Activated naive CD4-positive, alpha-beta T cell treated with anti-CD3 and anti-CD28 coated beads, Interleukin-2, amount 50 U/mL, for 24 hours (primary cell): ENCODE measurements around the gene RASAL2.
"Not testable (repeated sequence)": the region's sequence is repeated elsewhere in the genome, so short reads cannot be mapped to it uniquely, and the experiment has no call there.

Experiments used
- H3K27ac Mint-ChIP-seq: one replicate; pipeline ENCODE4 v1.8.0; 2021; ENCODE audit warnings: mild to moderate bottlenecking, mixed read lengths
- H3K27me3 Mint-ChIP-seq: one replicate; pipeline ENCODE4 v1.8.0; 2021; ENCODE audit warnings: mixed read lengths
- H3K36me3 Mint-ChIP-seq: one replicate; pipeline ENCODE4 v1.8.0; 2021; ENCODE audit warnings: mixed read lengths
- H3K4me1 Mint-ChIP-seq: one replicate; pipeline ENCODE4 v1.8.0; 2021; ENCODE audit warnings: mixed read lengths
- H3K4me3 Mint-ChIP-seq: one replicate; pipeline ENCODE4 v1.8.0; 2021; ENCODE audit warnings: mild to moderate bottlenecking, mixed read lengths
- H3K9me3 Mint-ChIP-seq: one replicate; pipeline ENCODE4 v1.8.0; 2021; ENCODE audit warnings: mixed read lengths

The RASAL2 gene

GRCh38 chr1:178362747-178363146 lies 268.8 kb downstream of the RASAL2 start:
- peaks cover 5% of the 10 kb centered on the region for H3K27me3 Mint-ChIP-seq
- no peak overlapping the region for H3K27ac Mint-ChIP-seq
- H3K9me3 Mint-ChIP-seq = no peaks in the 10 kb centered on the region
- H3K4me1 Mint-ChIP-seq = no peaks in the 10 kb centered on the region
- H3K36me3 Mint-ChIP-seq = no peaks in the 10 kb centered on the region
- no peak overlapping the region for H3K4me3 Mint-ChIP-seq

- no peak overlapping the region for H3K4me3 Mint-ChIP-seq
- H3K36me3 Mint-ChIP-seq = no peaks in the 10 kb centered on the region
- no peaks in the 10 kb centered on the region for H3K4me1 Mint-ChIP-seq
- H3K27ac Mint-ChIP-seq = no peak overlapping the region
- H3K9me3 Mint-ChIP-seq = no peaks in the 10 kb centered on the region
- H3K27me3 Mint-ChIP-seq = peaks cover 7% of the 10 kb centered on the region
Observed at GRCh38 chr1:178364782-178365181, 270.9 kb downstream of the RASAL2 start.

- Mint-ChIP-seq H3K9me3 (no peaks in the 10 kb centered on the region), H3K4me3 (no peak overlapping the region), H3K27me3 (peaks cover 8% of the 10 kb centered on the region), H3K4me1 (no peaks in the 10 kb centered on the region), H3K36me3 (no peaks in the 10 kb centered on the region), H3K27ac (no peak overlapping the region)
Observed at GRCh38 chr1:178367151-178367550, 273.2 kb downstream of the RASAL2 start.

GRCh38 chr1:178368208-178368607 lies 274.3 kb downstream of the RASAL2 start:
- Mint-ChIP-seq H3K4me3 (no peak overlapping the region), H3K4me1 (no peaks in the 10 kb centered on the region), H3K36me3 (no peaks in the 10 kb centered on the region), H3K27me3 (peaks cover 8% of the 10 kb centered on the region), H3K9me3 (no peaks in the 10 kb centered on the region), H3K27ac (no peak overlapping the region)

GRCh38 chr1:178371235-178371634 lies 277.3 kb downstream of the RASAL2 start:
- no peaks in the 10 kb centered on the region for H3K9me3 Mint-ChIP-seq
- H3K4me1 Mint-ChIP-seq = no peaks in the 10 kb centered on the region
- H3K4me3 Mint-ChIP-seq = no peak overlapping the region
- no peak overlapping the region for H3K27ac Mint-ChIP-seq
- H3K27me3 Mint-ChIP-seq = peaks cover 11% of the 10 kb centered on the region
- no peaks in the 10 kb centered on the region for H3K36me3 Mint-ChIP-seq

GRCh38 chr1:178371933-178372388 lies 278.1 kb downstream of the RASAL2 start:
- Mint-ChIP-seq H3K27me3 (peaks cover 11% of the 10 kb centered on the region), H3K9me3 (no peaks in the 10 kb centered on the region), H3K4me1 (no peaks in the 10 kb centered on the region), H3K27ac (no peak overlapping the region), H3K4me3 (no peak overlapping the region), H3K36me3 (no peaks in the 10 kb centered on the region)

- peaks cover 10% of the 10 kb centered on the region for H3K27me3 Mint-ChIP-seq
- no peaks in the 10 kb centered on the region for H3K36me3 Mint-ChIP-seq
- H3K27ac Mint-ChIP-seq = no peak overlapping the region
- H3K4me3 Mint-ChIP-seq = no peak overlapping the region
- no peaks in the 10 kb centered on the region for H3K9me3 Mint-ChIP-seq
- no peaks in the 10 kb centered on the region for H3K4me1 Mint-ChIP-seq
Observed at GRCh38 chr1:178374016-178374415, 280.1 kb downstream of the RASAL2 start.

- Mint-ChIP-seq H3K27ac (no peak overlapping the region), H3K9me3 (no peaks in the 10 kb centered on the region), H3K4me1 (no peaks in the 10 kb centered on the region), H3K4me3 (no peak overlapping the region), H3K27me3 (peaks cover 11% of the 10 kb centered on the region), H3K36me3 (no peaks in the 10 kb centered on the region)
Observed at GRCh38 chr1:178376008-178376407, 282.1 kb downstream of the RASAL2 start.

GRCh38 chr1:178379807-178380206 lies 285.9 kb downstream of the RASAL2 start:
- H3K4me3 Mint-ChIP-seq = no peak overlapping the region
- H3K4me1 Mint-ChIP-seq = no peaks in the 10 kb centered on the region

GRCh38 chr1:178382372-178382771 lies 288.5 kb downstream of the RASAL2 start:
- H3K4me1 Mint-ChIP-seq = no peaks in the 10 kb centered on the region
- H3K27ac Mint-ChIP-seq = no peak overlapping the region
- peaks cover 4% of the 10 kb centered on the region for H3K27me3 Mint-ChIP-seq
- no peak overlapping the region for H3K4me3 Mint-ChIP-seq
- H3K36me3 Mint-ChIP-seq = no peaks in the 10 kb centered on the region
- no peaks in the 10 kb centered on the region for H3K9me3 Mint-ChIP-seq

More at GRCh38 chr1:178379807-178380206, 285.9 kb downstream of the RASAL2 start:
- no peaks in the 10 kb centered on the region for H3K9me3 Mint-ChIP-seq
- peaks cover 4% of the 10 kb centered on the region for H3K27me3 Mint-ChIP-seq
- H3K27ac Mint-ChIP-seq = no peak overlapping the region
- H3K36me3 Mint-ChIP-seq = no peaks in the 10 kb centered on the region

GRCh38 chr1:178385662-178386061 lies 291.8 kb downstream of the RASAL2 start:
- no peaks in the 10 kb centered on the region for H3K36me3 Mint-ChIP-seq
- H3K9me3 Mint-ChIP-seq = no peaks in the 10 kb centered on the region
- H3K4me3 Mint-ChIP-seq = no peak overlapping the region
- H3K4me1 Mint-ChIP-seq = no peaks in the 10 kb centered on the region
- H3K27me3 Mint-ChIP-seq = peaks cover 7% of the 10 kb centered on the region
- H3K27ac Mint-ChIP-seq = no peak overlapping the region

GRCh38 chr1:178388418-178389145 lies 294.7 kb downstream of the RASAL2 start:
- Mint-ChIP-seq H3K27ac (no peak overlapping the region), H3K36me3 (no peaks in the 10 kb centered on the region), H3K4me1 (no peaks in the 10 kb centered on the region), H3K4me3 (no peak overlapping the region), H3K27me3 (peaks cover 6% of the 10 kb centered on the region), H3K9me3 (no peaks in the 10 kb centered on the region)

- no peaks in the 10 kb centered on the region for H3K36me3 Mint-ChIP-seq
- H3K9me3 Mint-ChIP-seq = no peaks in the 10 kb centered on the region
- H3K27ac Mint-ChIP-seq = no peak overlapping the region
- H3K4me1 Mint-ChIP-seq = no peaks in the 10 kb centered on the region
- H3K27me3 Mint-ChIP-seq = peaks cover 6% of the 10 kb centered on the region
- H3K4me3 Mint-ChIP-seq = no peak overlapping the region
Observed at GRCh38 chr1:178389441-178389840, 295.5 kb downstream of the RASAL2 start.

GRCh38 chr1:178390280-178390679 lies 296.4 kb downstream of the RASAL2 start:
- H3K9me3 Mint-ChIP-seq, H3K4me1 Mint-ChIP-seq, H3K27me3 Mint-ChIP-seq, H3K36me3 Mint-ChIP-seq, H3K4me3 Mint-ChIP-seq, H3K27ac Mint-ChIP-seq: not testable (repeated sequence)

- H3K27me3 Mint-ChIP-seq = peaks cover 4% of the 10 kb centered on the region
- no peaks in the 10 kb centered on the region for H3K9me3 Mint-ChIP-seq
Observed at GRCh38 chr1:178393370-178393769, 299.5 kb downstream of the RASAL2 start.

GRCh38 chr1:178396789-178397188 lies 302.9 kb downstream of the RASAL2 start:
- Mint-ChIP-seq H3K4me1 (no peaks in the 10 kb centered on the region), H3K36me3 (no peaks in the 10 kb centered on the region), H3K9me3 (no peaks in the 10 kb centered on the region), H3K27ac (no peak overlapping the region), H3K27me3 (peaks cover 4% of the 10 kb centered on the region), H3K4me3 (no peak overlapping the region)

More at GRCh38 chr1:178393370-178393769, 299.5 kb downstream of the RASAL2 start:
- Mint-ChIP-seq H3K4me3 (no peak overlapping the region), H3K36me3 (no peaks in the 10 kb centered on the region), H3K27ac (no peak overlapping the region), H3K4me1 (no peaks in the 10 kb centered on the region)

GRCh38 chr1:178397678-178398077 lies 303.8 kb downstream of the RASAL2 start:
- H3K36me3 Mint-ChIP-seq = no peaks in the 10 kb centered on the region
- H3K9me3 Mint-ChIP-seq = no peaks in the 10 kb centered on the region
- H3K27ac Mint-ChIP-seq = no peak overlapping the region
- no peak overlapping the region for H3K4me3 Mint-ChIP-seq
- H3K27me3 Mint-ChIP-seq = peaks cover 2% of the 10 kb centered on the region
- no peaks in the 10 kb centered on the region for H3K4me1 Mint-ChIP-seq
